IPS-11a (cell line): ENCODE data around the gene POU2F2.

Experiments used
- H3K4me3 ChIP-seq: one replicate; pipeline ENCODE4 v1.5.1; 2013; ENCODE audit warnings: low read depth, low read length, control low read depth

The POU2F2 gene

DNA sequence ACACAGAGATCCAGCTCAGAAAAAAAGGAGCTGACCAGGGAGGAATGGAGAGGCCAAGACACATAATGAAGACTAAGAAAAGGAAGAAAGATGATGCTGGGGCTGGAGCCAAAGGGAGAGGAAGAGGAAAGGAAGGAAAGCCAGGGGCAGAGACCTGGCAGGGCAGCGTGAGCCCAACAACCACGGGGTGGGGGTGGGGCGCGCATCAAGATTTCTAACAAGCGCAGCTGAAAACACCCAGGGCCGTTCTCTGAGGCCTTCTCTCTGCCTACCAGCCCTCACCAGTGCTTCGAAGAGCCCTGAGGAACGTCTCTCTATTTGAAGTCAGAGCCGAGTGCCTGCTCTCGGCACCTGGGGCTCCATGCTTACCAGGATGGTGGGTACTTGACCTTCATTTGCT, 23.6 kb upstream of the POU2F2 start:
- H3K4me3 ChIP-seq, result no peak overlapping the region

DNA sequence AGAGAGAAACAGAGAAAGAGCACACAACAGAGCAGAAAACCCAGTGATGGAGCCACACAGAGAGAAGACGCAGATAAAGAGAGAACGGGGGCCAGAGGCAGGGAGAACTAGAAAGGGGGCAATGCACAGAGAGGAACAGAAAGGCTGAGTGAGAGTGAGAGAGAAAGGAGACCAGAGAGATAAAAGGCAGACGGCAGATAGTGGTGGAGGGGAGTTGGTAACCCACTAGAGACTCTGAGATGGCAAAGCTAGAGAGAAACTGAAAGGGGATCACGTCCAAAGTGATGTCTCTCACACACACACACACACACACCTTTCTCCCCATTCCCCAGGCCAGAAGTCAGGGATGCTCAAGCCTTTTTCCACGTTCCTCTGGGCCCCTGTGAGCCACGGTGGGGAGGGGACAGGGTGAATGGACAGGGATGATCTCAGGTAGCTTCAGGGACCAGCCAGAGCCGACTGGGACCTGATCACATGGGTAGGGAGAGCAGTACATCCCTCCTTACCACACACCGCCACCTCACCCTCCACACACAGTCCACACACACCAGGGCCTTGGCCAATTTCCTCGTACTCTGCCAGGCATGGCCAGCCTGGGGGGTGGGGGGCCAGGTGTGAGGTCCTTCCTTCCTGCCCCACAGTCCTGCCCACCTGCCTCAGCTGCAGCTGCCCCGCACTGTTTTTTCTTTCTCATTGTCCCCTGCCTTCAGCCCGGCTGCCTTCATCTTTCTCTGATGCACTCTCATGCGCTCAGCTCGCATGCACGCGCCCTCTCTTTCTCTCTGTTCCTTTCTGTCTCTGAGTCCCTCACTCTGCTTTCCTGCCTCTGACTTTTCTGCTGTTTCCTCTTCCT, 22.5 kb upstream of the POU2F2 start:
- H3K4me3 ChIP-seq, result no peak overlapping the region

DNA sequence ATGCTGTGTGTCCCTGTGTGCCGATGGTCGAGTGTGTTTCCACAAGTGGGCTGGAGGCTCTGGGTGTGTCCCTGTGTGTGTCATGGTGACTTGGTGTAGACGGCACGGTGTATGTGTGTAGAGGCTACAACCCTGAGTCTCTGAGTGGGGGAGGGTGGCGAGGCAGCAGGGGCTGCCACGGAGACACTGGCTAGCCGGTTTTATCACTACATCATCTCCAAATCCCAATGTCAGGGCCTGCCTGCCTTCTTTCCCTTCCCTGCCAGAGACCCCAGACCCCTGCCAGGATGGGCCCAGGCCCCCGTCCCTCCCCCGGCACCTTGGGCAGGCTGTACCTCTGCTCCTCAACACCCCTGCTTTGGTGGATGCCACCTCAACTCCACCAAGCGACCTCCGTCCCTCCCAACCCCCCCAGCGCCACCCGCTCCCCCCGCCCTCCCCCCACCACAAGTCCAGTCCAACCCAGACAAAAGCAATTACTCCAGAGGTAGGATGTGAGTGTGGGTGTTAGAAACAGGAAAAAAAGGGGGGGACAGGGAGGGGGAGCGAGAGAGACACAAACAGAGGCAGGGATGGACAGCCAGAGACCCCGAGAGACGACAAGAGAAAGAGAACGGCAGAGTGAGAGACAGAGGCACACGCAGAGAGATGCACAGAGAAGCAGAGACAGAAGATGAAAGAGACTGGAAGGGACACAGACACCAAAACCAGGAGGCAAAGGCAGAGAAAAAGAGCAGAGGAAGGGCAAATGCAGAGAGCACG, 21.6 kb upstream of the POU2F2 start:
- H3K4me3 ChIP-seq, result no peak overlapping the region

- no peak overlapping the region for H3K4me3 ChIP-seq
These were observed 20.8 kb upstream of the POU2F2 start for GRCh38 chr19:42152910-42153671.

DNA sequence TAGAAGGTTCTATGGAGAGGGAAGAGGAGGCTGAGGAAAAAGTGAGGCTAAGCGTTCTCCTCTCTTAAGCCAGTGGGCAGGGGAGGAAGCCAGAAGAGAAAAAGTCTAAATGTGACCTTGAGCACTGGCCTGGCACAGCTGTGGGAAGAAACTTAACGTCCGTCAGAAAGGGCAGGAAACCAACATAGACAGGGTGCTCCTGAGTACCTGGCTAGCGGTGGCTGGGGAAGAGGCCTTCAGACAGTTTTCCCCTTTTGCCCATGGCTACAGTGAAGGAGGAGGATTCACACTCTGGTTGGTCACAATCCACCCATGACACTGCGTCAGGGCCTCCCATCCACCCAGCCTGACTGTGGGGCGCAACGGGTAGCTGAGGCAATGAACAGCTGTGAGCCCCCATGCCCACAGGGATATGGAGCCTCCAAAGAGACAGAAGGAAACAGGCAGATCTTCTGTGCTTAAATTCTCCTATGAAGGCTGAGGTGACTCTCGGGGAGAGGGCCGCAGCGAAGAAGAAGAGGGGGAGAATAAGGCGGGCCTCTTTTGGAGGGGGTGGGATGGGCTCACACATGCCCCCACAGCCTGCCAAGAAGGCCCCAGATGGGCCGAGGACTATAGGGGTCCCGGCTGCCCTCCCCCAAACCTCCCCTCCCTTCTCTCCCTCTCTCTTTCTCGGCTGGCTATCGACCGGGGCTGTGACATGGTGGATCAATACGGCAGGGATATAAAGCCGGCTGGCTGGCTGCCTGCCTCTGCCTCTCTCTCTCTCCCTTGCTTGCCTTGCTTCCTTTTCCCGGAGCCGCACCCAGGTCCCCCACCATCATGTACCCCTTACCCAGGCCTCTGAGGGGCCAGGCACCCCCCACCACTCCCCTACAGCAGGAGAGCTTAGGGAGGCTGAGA, 19.8 kb upstream of the POU2F2 start:
- no peak overlapping the region for H3K4me3 ChIP-seq

- no peak overlapping the region for H3K4me3 ChIP-seq
These were observed 18.7 kb upstream of the POU2F2 start for GRCh38 chr19:42150911-42151361.

- H3K4me3 ChIP-seq, result no peak overlapping the region
These were observed 18.1 kb upstream of the POU2F2 start for GRCh38 chr19:42150364-42150763.

DNA sequence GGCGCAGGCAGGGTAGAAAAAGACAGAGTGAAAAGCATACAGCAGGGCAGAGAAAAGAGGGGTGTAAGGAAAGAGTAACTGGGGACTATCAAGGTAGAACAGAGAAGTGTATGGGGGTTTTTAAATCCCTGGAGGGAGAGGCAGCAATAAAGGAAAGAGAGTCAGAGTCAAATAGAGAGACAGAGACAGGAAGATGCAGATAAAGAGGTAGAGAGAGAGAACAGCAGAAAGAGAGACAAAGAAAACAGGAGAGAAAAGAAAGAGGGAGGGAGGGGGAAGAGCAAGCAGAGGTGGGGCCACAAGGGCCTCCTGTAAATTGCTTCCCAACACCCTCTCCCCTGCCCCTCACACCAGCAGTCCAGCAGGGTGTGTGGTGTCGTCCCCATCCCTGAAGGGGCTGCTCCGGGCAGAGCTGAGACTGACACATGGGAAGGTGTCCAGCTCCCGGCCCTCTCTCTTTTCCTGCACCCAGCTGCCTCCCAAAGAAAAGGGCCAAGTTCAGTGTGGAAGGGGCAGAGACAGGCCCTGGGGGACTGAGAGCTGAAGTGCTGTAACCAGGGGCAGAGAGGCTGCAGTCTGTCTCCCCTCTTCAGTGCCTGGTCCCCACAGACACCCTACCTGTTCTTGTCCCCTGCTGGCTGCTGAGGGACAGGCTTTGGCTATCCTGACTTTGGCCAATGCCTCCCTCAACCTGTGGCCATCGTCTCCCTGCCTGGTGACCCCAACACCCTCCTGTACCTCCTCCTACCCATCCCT, 17.4 kb upstream of the POU2F2 start:
- H3K4me3 ChIP-seq, result no peak overlapping the region

DNA sequence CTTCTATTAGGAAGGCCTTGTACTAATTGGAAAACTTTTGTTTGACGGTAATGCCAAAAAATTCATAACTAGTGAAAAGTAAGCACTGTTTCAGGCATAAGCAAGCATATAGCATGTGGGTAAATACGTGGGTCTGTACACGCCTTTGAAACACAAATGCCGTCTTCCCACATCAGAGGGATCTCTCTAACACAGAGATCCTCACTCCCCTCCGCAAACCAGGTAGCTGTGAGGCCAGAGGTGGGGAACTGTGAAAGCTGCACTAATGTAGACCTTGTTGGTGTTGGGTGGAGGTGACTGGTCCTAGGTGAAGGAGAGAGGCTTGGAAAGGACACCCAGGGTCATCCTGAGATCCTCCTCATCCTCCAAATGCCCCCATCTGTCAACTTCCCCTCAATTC, 16.0 kb upstream of the POU2F2 start:
- no peak overlapping the region for H3K4me3 ChIP-seq

GRCh38 chr19:42143341-42144234, 11.3 kb upstream of the POU2F2 start:
- H3K4me3 ChIP-seq, result no peak overlapping the region

DNA sequence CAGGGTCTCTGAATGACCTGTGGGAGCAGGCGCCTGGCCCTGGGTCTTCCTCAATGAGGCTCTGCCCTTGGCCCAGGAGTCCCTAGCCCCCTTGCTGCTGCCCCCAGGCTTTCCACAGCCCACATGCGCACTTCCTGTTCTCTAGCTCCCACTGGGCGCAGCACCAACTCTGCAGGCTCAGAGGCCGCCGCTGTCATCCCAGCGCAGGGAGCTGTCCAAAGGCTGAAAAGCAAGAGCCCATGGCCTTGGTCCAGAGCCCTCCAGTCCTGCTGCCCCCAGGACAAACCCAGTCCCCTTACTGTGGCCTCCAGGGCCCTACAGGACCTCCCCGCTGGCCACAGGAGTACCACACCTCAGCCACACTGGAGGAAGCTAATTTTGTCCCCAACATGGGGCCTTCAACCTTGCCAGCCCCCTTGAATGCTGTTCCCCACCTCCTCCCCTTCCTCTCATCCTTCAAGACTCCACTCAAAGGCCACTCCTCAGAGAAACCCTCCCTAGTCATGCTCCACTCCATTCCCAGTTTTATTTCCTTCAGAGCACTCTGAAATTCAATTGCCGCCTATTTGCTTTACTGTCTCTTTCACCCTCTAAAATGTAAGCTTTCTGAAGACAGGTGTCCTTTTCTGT, 8.0 kb upstream of the POU2F2 start:
- no peak overlapping the region for H3K4me3 ChIP-seq

DNA sequence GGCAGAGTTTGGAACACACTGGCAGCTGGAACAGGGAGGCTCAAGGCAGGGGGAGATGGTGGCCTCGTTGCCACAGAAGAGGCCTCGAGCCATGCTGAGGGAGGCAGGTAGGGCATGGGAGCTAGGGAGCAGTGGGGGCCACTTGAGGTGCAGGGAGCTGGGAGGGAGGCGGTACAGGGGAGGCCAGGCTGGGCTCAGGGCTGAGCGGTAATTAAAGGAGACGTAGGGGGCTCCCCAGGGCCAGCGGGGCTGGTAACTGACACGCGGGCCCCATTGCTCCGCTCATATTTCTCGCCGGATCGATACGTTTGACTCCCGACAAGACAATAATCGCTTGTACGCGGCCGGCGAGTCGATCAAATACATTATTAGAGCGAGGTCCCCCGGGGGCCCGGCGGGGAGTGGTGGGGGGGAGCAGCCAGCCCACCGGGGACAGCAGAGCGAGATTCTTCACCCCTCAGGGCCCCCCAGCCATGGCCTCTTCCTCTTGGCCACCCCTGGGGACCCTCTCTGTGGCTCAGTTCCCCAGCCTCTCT, 2.4 kb upstream of the POU2F2 start:
- H3K4me3 ChIP-seq, result no peak overlapping the region

DNA sequence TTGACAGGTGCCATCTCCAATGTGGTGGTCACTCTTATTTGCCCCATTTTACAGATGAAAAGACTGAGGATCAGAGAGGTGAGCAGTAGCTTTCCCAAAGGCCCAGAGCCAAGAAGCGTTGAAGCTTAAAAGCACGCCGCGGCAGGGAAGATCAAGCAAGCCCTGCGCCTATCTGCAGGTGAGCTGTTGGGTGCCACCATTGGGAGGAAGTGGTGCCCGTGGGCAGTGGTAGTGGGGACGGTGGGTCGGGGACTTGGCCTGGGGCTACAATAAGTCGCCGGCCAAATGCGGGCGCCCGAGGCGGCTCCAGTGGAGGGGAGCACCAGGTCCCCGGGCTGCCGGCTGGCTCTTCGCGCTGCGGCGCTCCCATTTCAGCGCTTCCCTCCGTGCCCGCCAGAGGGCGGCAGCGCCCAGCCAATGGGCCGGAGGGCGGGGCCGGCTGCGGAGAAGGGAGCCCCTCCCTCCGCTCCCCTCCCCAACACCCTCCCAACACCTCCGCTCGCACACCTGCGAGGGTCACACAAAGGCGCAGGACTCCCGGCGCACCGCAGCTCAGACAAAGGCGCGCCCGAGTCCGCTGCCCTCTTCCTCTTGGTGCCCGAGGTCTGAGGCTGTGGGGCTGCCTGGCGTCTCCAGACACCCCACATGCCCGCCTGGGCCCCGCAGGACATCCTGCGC, 744 bp upstream of the POU2F2 start:
- peak overlapping the region; percentile 37 for H3K4me3 ChIP-seq

DNA sequence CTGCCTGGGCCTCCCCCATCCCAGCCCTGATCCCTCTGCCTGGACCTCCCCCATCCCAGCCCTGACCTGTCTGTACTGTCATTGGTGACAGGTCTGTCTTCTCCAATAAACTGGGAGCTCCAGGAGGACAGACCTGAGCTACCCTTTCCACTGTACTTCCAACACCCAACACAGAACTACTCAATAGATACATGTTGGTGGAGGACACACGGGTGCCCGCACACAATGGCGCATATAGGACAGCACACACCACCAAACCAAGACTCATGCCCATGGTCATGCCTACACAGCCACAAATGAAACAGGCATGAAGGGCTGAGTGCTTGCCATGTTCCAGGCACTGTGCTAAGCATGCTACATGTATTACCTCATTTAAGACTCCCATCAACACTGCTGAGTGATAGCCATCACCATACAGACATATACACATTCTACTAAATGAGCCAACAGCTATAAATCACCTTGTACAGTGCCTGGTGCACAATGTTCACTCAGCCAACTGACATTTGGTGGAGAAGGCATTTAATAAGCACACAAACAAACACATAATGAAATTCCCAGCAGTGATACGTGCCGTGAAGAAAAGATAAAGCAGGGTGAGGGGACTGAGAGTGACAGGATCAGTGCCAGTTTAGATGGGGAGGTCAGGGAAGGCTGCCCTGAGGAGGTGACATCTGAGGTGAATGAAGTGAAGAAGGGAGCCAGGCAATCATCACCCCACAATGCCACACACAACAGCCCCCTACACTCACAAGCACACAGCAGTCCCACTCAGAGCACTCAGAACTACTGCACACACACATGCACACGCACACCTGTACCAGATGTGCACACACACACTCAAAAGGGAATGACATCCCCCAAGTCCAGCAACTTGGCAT, 857 bp downstream of the POU2F2 start:
- peak overlapping the region; percentile 50 for H3K4me3 ChIP-seq

GRCh38 chr19:42130254-42130573, 2.0 kb downstream of the POU2F2 start:
- H3K4me3 ChIP-seq, result no peak overlapping the region

DNA sequence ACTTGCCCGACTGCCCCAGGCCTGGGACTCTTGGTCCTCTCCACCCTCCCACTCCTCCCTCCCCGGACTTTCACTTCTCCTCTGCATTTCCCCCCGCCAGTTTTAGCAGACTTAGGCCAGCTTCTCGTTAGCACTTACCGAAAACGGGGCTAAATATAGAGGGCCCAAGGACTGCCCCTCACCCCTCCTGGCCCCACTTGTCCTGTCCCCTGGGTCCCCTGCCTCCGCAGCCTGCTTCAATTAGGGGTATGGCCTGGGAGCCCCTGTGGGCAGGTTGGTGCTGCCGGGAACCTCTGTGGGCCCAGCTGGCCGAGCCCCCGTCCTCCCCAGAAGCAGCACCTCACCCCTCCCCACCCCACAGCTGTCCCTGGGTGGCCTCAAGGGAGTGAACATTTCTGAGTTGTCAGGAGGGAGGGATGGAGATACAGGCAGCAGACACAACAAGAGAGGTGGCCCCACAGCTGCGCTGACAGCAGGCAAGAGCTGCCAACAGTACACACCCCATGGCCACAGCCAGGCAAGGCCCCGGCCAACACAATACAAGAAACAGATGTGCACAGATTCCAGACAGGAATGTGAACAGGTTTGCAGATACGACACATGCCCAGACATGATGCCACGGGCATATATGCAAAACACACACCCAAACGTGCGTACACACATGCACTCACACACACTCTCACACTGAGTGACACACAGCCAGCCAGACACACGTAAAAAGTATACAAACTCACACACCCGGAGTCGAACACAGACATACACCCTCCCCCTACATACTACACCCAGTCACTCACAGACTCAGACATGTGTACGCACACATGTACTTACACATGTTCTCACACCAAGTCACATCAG, 2.6 kb downstream of the POU2F2 start:
- no peak overlapping the region for H3K4me3 ChIP-seq
